HG03442 (cell line): ENCODE data around the gene CPEB1.
"Not testable (repeated sequence)": the region's sequence is repeated elsewhere in the genome, so short reads cannot be mapped to it uniquely, and the experiment has no call there.

Experiments
- ATAC-seq: cut with Tn5 transposase; IDR thresholded peaks from one replicate; pipeline ENCODE4 v1.9.1; 2021; ENCODE audit warnings: mild to moderate bottlenecking, moderate library complexity; ENCODE audit not compliant: unreplicated experiment

Gene CPEB1

DNA sequence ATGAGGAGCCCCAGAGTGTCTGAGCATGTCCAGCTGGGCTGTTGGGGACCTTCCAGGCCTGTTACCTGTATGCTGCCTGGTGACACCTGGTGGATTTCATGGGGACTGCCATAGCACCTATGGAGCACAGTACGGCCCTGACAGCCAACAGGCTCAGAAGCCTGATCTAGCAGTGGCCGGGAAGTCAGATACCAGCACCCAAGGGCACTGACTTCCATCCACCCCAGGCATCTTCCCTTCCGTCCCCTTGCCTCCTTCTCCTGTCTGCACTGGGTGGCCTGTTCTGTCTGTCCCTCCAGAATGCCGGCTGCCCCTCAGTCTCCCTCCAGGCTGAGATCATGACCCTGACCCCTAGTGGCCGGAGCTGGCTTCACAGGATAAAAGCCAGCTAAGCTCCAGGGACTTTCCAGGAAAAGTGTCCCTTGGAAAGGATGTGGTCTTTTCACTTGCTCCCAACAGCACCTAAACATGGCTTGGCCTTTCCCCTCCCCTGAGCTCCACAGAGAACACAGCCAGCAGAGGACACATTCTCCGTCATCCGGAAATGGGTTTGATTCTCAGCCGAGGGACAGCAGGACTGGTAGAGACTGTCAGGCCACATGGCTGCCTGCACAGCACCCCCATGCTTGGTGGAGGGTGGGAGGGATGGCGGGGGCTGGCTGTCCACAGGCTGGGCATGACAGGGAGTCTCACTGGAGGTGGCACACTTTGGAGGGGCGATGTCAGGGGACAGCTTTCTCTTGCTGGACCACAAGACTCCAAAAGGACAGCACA lies 116.4 kb downstream of the CPEB1 start:
- peak; percentile 79 for ATAC-seq

DNA sequence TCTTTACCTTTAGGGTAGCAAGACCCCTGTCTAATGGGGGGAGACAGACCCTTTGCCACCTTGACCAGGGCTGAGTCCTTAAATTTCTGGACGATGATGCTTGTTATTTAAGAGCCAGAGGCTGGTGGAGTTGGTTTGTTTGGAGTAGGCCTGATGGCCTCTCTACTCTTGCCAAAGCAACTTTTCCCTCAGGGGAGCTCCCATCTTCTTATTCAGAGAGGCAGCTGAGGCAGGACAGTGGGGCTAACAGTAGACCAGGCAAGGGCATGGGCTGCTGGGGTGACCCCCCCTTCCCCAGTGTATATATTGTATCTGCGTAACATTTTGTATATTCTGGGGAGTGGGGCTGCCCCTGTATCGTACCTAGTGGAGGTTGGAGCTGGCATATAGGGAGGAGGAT lies 117.2 kb downstream of the CPEB1 start:
- ATAC-seq: no peak

- not testable (repeated sequence) for ATAC-seq
Measured at GRCh38 chr15:82513587-82513986, 133.6 kb downstream of the CPEB1 start.

- ATAC-seq: not testable (repeated sequence)
Measured at GRCh38 chr15:82507693-82508092, 139.5 kb downstream of the CPEB1 start.

GRCh38 chr15:82507087-82507486 lies 140.1 kb downstream of the CPEB1 start:
- ATAC-seq: not testable (repeated sequence)

- ATAC-seq: not testable (repeated sequence)
Measured at GRCh38 chr15:82505842-82506241, 141.3 kb downstream of the CPEB1 start.

DNA sequence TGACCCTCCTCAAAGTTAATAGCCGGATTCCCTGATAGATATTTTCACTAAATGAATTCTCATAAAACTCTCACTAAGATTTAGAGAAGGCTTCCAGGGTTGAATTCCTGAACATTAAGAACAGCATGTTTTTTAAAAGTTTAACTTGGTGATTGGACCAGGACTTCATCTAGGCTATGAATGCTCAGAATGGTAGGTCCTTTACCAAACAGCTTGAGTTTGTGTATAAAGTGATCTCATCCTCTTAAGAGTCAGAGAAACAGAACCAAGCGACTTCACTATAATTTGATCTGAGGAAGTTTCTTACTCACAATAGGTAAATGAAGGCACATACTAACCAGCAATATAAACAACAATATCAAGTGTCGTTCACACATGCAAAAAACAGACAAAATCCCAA lies 143.1 kb downstream of the CPEB1 start:
- ATAC-seq: not testable (repeated sequence)

DNA sequence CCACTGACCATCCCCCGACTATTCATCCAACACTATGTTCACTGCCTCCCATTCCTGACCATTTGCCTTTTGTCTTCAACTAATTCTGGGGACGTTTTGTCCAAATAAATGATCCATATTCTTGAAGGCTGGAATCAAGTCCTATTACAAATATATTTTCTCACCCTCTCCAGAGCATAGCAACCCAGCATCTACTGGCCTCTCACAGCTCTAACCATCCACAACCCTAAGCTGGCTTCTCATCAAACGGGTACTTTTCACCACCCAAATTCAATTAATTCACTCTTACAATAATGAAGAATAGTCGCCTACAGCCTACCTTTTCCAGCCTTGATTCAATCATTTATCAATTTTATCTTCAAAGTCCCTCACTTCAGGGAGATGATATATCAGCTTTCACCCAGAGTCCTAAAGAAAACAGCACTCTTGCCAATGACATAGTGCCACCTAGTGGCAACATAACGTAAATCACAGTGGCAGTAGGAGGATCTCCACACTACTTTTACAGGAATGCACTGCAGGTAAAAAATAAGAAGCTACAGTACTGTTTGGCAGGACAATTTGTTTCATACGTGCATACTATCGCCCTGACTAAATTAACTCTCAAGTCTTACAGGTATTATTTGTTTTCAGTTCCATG lies 144.3 kb downstream of the CPEB1 start:
- ATAC-seq: peak; percentile 55

DNA sequence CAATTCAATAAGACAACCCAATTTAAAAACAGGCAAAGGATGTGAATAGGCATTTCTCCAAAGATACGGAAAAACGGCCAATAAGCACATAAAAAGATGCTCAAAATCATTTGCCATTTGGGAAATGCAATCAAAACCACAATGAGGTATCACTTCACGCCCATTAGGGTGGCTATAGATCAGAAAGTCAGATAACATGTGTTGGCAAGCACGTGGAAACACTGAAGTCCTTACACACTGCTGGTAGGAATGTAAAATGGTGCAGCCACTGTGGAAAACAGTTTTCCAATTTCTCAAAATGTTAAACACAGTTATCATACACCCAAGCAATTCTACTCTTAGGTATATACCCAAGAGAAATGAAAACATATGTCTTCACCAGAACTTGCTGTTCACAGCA lies 146.4 kb downstream of the CPEB1 start:
- ATAC-seq: not testable (repeated sequence)

DNA sequence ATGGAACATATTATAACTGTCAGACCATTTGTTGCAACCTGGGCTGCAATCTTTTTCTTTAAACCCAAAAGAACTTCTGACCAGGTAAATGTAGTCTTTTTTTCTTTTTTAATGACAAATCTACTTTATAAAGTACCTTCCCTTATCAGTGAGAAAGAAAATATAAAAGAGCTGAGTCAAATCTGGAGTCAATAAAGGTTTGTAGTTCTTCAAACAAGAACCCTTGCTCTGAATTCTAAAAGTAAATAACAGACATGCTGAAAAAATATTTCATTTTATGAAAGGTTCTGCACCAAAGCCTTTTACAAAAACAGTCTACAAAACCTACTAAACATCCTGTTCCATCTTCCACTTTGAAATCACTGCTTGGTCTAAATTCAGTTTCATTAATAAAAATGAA lies 149.2 kb downstream of the CPEB1 start:
- ATAC-seq: not testable (repeated sequence)
